ENCODE data around the gene SPECC1L.

SPECC1L gene

GRCh38 chr22:24270556-24271385, at the start of gene SPECC1L:
SPECC1L (plus strand) TSS chr22:24270831; CDS start chr22:24302232, 31,401 bp downstream.
- TF ChIP-seq CTCF (IDR thresholded peaks at IDR 0.05), result no peak

- no peak for TF ChIP-seq CTCF (IDR thresholded peaks at IDR 0.05)
Observed at GRCh38 chr22:24224468-24224867, 46.2 kb upstream of the SPECC1L start.

GRCh38 chr22:24225044-24225601, 45.5 kb upstream of the SPECC1L start:
- TF ChIP-seq CTCF (IDR thresholded peaks at IDR 0.05), result no peak

GRCh38 chr22:24225951-24226350, 44.7 kb upstream of the SPECC1L start:
- no peak for TF ChIP-seq CTCF (IDR thresholded peaks at IDR 0.05)

GRCh38 chr22:24230911-24231656, 39.5 kb upstream of the SPECC1L start:
- peak; percentile 16; the same call in 1 of the 2 replicates for TF ChIP-seq CTCF (IDR thresholded peaks at IDR 0.05)

- no peak for TF ChIP-seq CTCF (IDR thresholded peaks at IDR 0.05)
Observed at GRCh38 chr22:24231706-24232105, 38.9 kb upstream of the SPECC1L start.

GRCh38 chr22:24232124-24232523, 38.5 kb upstream of the SPECC1L start:
- no peak for TF ChIP-seq CTCF (IDR thresholded peaks at IDR 0.05)

Measured in LNCAP (cell line).